Inflammatory macrophage treated with lipopolysaccharide for 1 hour (primary cell): ENCODE measurements around the gene STK32A.
"Not testable (repeated sequence)": the region's sequence is repeated elsewhere in the genome, so short reads cannot be mapped to it uniquely, and the experiment has no call there.

Experiments
- DNase-seq, 2 donors: peaks; one replicate each; pipeline ENCODE4 v3.0.0-alpha.2; 2020 to 2022

The STK32A gene

DNA sequence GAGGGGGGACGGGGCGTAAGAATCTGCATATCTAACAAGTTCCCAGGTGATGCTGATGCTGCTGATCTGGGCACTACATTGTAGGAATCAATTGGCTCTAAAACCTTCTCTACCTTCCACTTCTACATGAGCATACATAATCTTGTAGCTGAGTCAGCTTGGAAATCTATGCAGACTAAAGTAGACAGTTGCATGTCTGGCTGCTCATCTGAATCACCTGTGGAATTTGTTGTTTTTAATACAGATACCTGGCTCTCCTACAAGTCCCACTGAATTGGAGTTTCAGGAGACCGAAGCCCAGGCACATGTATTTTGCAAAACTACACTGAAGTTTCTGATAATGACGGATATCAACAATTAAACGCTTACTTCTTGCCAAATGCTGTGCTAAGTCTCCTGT lies 113.6 kb downstream of the STK32A start:
- no peak for DNase-seq

DNA sequence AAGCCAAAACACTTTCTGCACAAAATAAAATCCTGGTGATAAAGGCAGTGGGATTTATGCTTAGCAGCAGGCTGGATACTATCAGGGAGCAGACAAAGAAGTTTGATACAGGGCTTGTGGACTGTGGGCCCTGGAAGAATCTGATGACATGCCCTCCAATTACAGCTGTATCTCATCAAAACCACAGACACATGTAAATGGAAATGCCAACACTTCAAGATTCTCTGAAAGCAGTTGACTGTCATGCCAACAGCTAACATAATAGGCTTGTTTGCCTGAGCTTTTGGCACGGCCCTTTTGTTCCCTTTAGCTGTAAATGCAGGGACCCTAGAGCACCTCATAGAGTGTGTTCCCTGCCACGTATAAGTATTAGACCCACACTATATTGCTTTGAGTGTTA lies 114.4 kb downstream of the STK32A start:
- DNase-seq: no peak

DNA sequence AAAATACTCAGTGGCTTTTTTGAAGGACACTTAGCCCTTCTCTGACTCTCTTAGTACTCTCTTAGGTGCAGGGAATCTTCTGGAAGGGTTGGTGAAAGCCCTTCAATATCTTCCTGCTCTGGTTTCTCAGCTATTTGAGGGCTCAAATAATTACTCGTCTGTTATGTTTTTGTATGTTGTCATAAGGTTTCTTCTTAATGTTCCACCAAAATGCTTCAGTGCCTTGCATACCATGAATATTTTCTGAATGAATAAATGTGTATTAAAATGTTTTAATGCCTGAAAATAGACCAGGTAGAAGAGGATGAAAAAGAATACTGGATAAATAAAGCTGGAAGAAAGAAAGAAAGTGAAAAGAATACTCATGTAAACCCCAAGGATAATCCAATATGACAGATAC lies 124.3 kb downstream of the STK32A start:
- no peak for DNase-seq

DNA sequence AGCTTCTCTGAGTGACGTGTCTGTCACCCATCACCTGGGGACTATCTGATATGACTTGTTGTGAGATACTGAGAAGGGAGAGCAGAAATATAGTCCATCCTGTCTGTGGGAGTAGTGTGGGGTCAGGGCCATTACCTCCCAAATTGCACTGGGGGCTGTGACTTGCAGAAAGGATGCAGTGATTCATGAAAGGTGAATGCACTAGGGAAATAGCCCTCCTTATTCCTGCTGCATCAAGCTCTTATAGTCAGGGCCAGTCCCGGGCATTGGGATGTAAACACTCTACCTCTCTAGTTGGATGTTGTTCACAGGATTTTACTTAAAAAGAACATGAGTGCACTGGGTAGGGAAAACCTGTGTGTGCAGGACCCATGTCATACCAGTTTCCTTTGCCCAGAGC lies 124.8 kb downstream of the STK32A start:
- DNase-seq: no peak

DNA sequence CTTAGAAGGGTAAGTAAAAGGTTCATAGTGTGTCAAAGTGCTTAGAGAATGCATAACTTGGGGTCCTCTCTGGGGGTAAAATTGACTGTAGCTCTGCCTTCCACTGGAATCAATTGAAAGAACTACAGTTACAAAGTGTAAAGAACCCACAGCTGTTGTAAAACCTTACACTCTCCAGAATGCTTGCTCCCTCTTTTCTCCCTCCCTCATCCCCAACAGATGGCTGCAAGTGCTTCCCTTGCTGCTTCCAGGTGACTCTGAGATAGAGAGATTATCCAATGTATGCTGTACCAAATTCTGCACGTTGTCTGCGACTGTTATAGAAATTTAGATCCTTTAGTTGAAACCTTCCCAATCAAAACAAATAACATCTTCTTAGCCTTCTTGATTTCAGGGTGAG lies 126.0 kb downstream of the STK32A start:
- no peak for DNase-seq

DNA sequence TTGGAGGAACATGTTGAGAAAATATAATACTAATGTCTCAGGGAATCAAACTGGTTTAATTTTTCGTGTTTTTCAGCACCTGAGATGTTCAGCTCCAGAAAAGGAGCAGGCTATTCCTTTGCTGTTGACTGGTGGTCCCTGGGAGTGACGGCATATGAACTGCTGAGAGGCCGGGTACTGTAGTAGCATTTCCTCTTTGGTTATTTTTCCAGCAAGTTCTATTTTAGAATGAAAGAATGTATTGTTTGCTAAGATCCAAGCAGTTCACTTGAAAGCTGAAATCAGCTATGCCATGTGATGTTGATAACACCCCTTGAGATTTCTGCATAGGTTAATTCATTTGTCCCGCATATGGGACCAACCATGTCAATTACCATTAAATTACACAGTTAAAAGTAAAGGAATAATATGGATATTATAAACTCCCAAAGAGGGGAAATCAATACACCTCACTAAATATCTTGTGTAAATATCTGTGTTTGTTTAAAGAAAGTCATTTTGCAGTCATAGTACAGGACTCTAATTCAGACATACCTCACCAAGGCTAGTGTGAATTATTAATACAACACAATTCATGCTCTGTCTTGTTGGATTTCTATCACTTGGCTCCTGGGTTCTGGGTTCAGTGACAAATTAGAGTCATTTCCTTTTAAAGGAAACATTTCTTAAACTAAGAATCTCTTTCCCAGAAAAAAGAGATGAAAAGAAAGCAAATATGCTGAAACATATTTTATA lies 126.8 kb downstream of the STK32A start:
- DNase-seq: no peak

DNA sequence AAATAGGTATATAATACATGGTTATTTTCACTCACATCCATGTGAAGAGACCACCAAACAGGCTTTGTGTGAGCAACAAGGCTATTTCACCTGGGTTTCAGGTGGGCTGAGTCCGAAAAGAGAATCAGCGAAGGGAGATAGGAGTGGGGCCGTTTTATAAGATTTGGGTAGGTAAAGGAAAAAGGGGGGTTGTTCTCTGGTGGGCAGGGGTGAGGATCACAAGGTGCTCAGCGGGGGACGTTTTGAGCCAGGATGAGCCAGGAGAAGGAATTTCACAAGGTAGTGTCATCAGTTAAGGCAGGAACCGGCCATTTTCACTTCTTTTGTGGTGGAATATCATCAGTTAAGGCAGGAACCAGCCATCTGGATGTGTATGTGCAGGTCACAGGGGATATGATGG lies 132.6 kb downstream of the STK32A start:
- DNase-seq: not testable (repeated sequence)

DNA sequence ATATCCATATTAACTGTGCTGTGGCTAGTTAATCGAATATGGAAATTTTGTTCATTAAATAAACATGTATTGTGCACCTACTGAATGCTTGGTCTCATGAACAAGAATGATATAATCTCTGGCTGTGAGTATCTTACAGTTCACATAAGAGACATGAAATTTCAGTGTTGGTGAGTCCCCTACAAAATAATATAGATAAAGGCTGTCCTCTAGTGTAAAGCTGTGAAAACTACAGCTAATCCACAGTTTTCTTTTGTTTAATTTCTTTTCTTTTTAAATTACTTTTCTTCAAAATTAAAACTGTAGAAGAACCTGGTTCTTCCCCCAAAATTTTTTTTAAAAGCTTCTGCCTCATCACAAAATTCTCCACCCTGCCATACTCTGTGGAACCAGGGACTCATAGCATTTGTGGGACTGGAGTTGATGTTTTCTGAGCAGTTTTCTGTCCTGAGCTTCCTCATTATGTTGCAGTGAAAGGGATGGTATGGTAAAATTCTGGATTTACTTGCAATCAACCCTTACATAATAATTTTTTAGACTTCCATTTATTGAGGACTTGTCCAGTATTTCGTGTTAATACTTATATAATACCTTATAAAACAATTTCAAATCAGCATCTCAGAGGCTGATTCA lies 135.0 kb downstream of the STK32A start:
- no peak for DNase-seq

DNA sequence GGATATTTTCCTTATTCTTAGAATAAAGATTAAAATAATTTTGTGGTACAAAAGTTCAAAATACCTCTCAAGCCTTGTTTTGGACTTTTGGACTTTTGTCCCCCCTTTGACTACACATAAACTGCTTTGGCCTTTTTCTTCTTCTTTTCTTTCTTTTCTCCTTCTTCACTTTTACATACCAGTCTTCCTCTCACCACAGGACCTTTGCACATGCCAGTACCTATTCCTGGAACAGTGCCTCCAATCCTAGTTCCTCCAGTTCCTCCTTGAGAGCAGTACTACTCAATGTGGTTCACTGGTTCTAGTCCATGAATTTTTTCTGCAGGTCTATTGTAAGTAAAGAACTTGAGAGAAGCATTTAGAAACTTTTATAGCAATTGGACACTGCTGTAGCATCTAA lies 136.5 kb downstream of the STK32A start:
- no peak for DNase-seq

DNA sequence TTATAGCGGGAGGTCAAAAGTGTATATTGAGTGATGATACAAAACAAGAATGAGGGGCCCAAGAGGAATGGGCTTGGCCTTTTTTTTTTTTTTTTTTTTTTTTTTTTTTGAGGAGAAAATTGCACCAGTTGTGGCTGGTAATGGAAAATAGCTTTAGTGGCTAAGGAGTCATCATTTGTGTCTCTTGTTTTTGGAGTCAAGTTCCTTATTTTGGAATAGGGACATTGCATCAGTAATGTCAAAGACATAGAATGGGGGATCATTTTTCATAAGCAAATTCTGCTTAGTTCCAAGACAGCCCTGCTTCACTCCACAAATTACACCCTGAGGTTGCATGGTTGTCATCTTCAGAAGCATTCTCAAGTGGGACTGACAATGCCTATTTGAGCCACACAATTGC lies 137.4 kb downstream of the STK32A start:
- DNase-seq: peak in 1 of 2 donors; percentile 7

DNA sequence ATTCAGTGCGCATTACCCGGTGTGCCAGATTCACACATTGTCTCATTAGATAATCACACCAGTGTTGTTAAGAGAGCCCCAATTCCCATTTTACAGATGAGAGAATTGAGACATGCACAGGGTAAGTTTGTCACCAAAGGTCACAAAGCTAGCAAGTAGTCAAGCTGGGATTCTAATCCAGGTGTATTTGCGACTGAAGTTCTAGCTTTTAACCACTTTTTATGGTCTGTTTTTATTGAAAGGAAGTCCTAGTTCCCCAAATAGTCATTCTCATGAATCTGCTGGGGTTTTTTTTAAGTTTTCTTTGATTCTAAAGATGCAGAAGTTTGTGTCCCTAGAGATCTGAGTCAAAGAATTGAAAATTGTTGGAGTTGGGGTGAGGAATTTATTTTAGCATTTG lies 138.5 kb downstream of the STK32A start:
- DNase-seq: no peak

DNA sequence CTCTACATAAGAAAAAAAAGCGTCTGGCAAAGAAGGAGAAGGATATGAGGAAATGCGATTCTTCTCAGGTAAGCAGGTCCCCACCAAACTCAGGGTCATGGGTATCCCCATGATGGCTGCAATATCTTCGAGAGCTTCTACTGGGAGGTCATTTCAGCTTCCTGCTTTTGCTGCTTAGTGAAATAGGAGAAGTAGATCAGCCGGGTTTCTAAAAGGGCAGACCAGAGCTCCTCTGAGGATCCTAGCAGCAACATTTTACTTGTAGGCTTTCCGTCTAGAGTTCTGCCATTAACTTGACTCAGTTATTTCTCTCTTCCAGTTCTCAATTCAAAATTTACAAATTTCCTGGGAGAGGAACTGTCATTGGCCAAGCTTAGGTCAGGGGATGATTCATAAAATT lies 140.3 kb downstream of the STK32A start:
- peak in 1 of 2 donors; percentile 21 for DNase-seq

DNA sequence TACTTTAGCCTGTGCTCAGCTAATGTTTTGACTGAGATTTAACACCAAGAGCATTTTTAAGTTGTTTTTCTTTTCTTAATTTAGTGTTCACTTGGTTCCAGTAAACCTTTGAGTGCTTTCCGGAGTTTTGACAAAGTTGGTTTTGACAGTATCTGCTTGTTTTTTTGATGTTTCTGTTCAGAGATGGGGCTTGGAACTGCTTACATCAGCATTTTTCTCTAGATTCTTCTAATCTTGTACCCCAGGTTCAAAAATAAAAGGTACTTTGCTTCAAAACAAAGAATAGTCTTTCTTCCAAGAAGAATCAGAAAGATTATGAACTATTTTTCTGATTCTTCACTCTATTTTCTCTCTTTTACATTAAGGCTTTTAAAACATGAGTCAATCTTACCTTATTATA lies 142.9 kb downstream of the STK32A start:
- no peak for DNase-seq

DNA sequence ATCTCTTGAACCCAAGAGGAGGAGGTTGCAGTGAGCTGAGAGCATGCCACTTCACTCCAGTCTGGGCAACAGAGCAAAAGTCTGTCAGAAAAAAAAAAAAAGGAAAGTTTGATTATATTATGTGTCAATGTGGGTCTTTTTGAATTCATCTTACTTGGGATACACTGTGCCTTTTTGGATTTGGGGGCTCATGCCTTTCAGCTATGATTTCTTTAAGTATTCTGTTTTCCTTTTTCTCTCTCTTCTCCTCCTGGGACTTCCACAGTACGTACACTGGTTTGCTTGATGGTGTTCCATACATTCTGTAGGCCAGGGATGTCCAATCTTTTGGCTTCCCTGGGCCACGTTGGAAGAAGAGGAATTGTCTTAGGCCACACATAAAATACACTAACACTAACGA lies 146.7 kb downstream of the STK32A start:
- DNase-seq: no peak

DNA sequence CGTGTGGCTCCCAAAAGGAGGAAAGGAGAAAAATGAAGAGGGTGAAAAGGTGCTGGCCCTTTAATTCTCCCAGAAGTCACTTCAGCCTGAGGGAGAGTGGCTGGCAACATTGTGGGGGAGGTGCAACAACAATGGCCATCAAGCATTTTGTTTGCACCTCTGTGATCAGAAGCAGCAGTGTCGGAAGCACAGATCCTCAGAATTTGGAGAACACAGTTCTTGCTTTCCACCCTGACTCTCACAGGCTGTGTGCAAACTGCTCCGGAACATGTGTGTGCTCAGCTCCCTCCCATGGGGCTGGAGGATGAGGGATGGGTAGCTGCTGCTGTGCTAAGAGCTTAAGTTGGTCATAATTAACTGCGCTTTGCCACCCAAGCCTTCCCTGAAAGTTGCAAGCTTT lies 147.9 kb downstream of the STK32A start:
- no peak for DNase-seq

DNA sequence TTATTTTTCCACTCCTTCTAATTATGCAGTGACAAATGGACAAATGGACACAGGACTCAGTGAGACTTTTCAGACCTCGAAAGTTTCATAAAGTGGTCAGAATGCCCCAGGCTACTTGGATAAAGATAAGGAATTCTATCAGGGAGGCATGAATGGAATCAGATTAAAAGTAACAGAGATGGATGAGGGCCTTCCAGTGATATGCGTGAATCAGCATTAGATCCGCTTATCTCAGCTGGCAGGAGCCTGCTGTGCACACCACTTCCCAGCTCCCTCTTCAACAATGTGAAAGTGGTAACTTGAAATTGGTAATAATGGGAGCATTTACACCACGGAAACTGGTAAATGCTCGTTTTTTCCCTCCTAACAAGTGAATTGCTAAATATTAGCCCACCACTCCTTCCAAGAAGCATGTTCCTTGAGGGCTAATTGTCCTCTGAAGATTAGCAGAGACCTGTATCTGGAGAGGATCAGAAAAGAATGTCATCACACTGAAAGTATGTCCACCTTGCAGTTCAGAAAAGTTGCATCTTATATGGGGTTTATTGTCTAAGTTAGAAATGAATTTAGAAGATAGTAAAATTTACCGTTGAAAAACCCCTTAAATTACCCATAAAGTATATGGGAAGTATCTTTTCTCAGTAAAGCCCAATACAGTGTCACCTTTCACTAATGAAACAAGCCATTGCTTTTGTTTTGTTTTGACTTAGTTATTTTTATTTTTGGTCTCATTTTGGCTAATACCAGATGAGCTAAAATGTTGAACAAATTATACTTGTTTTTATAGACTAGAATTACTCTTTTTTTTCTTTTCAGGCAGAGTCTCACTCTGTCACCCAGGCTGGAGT lies 149.7 kb downstream of the STK32A start:
- DNase-seq: no peak

DNA sequence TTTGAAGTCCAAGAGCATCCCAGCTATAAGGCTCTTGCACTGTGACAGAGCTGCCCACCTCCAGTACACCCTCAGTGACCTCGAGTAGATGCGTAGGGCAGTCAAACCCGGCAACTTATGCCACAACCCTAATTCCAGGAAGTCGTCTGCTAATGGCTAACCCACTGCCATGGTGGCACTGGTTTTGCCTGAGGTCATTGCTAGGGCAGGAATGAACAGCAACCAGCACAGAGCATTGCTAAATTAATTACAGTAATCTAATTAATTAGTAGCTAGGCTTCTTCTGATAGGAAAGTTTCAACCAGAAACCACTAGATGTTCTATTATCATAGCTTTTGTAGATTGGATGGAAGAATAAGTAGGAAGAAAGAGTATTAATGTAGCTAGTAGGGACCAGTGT lies 152.3 kb downstream of the STK32A start:
- no peak for DNase-seq

DNA sequence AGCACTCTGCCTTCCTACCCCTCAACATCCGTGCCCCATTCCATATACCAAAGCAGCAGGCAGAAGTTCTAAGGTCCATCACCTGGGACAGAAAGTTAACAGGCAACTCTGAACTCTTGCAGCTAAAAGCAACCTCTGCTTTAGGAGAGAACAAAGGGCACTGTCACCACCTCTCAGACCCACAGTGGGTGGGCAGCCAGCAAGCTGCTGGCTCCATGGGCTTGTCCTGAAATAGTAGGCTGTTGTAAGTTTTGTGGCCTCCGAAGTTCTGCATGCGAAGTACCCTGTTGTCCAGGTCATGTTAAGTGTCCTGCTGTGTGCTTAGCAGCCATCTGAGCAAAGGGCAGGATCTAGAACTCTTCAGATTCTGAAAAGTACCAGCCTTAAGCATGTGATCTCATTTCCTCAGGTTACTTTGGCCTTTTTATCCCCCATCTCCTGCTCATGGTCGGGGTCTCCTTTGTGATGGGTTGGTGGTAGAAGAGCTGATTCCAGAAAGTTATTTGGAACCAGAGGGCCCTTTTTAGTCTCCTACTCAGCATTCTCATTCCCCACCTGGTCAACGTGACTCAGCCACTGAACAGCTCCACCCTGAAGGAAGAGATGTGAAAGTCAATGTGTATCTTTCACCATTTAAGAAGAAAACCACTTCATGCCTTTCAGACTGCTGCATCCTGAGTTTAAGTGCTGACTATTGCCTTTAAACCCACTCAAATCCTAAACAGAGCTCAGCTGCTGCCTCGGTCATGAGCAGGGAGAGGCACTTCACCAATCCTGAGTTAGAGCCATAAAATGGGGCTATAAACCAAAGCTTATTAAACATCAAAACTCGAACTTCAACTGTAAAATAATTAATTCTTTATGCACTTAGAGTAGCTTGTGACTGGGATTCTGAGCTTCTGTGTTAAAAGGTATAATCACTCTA lies 153.6 kb downstream of the STK32A start:
- no peak for DNase-seq

DNA sequence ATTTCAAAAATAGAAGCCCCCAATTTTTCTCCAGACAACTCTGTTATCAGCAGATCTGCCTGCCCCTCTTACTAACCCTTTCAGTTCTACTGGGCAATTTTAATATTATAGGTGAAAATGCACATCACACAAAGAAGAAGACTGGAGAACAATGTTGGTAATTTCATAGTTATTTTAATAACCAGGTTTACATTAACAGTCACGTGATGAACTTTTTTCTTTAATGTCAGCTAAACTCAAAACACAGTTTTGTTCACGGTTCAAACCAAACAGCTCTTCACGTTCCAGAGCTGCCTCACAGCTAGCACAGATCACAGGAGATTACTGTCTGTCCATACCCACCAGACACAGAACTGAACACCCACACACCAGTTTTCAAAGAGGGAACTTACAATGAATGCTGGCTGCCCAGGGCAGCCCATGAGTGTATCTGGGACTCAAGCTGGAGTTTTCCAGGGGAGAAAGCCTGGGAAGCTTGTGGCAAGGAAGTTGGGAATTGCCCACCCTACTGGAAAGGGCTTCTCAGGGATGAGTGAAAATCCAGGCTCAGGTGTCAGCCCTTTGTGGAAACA lies 155.9 kb downstream of the STK32A start:
- peak; percentile 49 to 65 for DNase-seq

DNA sequence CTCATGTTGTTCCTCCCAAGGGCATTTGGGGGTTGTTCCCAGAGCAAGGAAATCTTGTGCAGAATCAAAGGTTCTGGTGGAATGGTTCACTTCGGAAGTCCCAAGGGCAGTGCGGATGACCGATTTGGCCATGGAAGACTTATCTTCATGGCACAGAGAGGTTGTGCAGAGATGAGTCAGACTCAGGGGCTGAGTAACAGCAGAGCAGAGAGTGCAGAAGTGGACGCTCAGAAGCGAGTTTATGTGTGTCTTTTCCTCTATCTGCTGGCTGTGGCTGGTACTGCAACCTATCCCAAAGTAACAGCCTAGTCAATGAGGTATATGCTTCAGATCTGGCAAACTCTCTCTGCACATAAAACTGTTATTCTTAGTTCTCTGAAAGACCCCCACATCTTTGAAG lies 157.0 kb downstream of the STK32A start:
- peak; percentile 45 to 57 for DNase-seq

DNA sequence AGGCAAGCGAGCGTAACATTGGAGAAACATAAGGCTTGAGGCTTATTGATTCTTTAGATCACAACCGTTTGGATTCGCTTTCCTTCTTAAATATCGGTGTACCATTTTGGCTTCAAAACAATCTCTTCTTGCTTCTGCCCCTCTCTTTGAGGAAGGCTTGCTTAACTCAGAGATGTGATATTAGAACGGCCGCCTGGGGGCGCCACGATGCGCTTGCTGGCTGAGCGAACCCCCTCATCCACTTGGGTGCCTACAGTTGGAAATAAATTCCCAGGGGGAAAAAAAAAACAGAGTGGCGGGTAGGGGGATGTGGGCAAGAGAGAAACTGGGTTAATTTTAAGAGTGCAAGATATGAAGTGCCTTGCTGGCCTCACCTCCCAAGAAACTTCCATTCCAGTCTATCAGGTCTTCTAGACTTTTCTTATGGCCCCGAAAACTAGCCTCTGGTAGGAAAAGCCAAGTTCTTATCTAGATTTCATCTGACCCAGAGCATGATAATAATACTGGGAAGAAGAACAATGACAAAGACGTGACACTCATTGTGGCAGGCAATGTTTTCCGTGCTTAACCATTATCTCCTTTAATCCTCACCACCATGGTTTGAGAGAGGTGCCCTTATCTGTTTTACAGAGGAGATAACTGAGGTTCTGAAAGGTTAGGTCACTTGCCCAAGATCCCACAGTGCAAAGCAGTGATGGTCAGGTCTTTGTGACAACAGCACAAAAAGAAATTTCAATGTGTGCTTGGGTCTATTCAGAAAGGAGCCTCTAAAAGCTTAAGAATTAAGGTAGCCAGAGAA lies 159.2 kb downstream of the STK32A start:
- no peak for DNase-seq
